ENCODE results near the gene CFAP97D2. TPM values are rescaled to one million over a fixed set of nuclear protein-coding genes. Genes with fewer than 3 reads are reported as not detected.

Gene CFAP97D2
- total and polyA plus RNA-seq, 2 of the 13 experiments (the other 11 are each of a cell fraction or from before 2014, with no cell fraction given) = not detected

- TF ChIP-seq ZZZ3 (CRISPR knock-in tag; IDR thresholded peaks at IDR 0.05; ENCODE audit: borderline replicate concordance) (peak; percentile 47; the same call in 1 of the 2 replicates), ZNF879 (CRISPR knock-in tag; IDR thresholded peaks at IDR 0.05) (peak; percentile 89; the same call in 1 of the 2 replicates), ZNF703 (CRISPR knock-in tag; IDR thresholded peaks at IDR 0.05; ENCODE audit: borderline replicate concordance) (peak; percentile 54), FOSL1 (CRISPR knock-in tag; IDR thresholded peaks at IDR 0.05; ENCODE audit: borderline replicate concordance) (no peak), NKX3-1 (CRISPR knock-in tag; IDR thresholded peaks at IDR 0.05) (peak; percentile 91), MED1 (CRISPR knock-in tag; IDR thresholded peaks at IDR 0.05) (peak; percentile 68), ZNF232 (CRISPR knock-in tag; IDR thresholded peaks at IDR 0.05; ENCODE audit: borderline replicate concordance) (peak; percentile 83; the same call in 1 of the 2 replicates), SYNCRIP (IDR thresholded peaks at IDR 0.05; ENCODE audit: insufficient read depth, low read depth, low read length) (no peak), ZNF446 (CRISPR knock-in tag; IDR thresholded peaks at IDR 0.05) (peak; percentile 71; the same call in 1 of the 2 replicates), ZNF773 (CRISPR knock-in tag; IDR thresholded peaks at IDR 0.05; ENCODE audit: borderline replicate concordance) (0 out of 2 replicates have a peak, but pooled peaks have one; percentile 82), ZNF713 (CRISPR knock-in tag; IDR thresholded peaks at IDR 0.05) (no peak), KDM3A (CRISPR knock-in tag; IDR thresholded peaks at IDR 0.05; ENCODE audit: low read depth) (peak; percentile 61; the same call in 1 of the 2 replicates), CREB3 (CRISPR knock-in tag; IDR thresholded peaks at IDR 0.05) (peak; percentile 85), REXO4 (CRISPR knock-in tag; IDR thresholded peaks at IDR 0.05; ENCODE audit: borderline replicate concordance) (peak; percentile 88), RBM39 (IDR thresholded peaks at IDR 0.05; ENCODE audit: low read depth, low read length, poor library complexity, severe bottlenecking) (no peak), CHD2 (IDR thresholded peaks at IDR 0.05; ENCODE audit: low read depth, low read length) (no peak), GPN1 (CRISPR knock-in tag; IDR thresholded peaks at IDR 0.05; ENCODE audit: borderline replicate concordance) (no peak), ARID3A (IDR thresholded peaks at IDR 0.05; ENCODE audit: low read depth, low read length) (no peak), ZBTB7A (CRISPR knock-in tag; IDR thresholded peaks at IDR 0.05) (peak; percentile 80), ATF5 (CRISPR knock-in tag; IDR thresholded peaks at IDR 0.05; ENCODE audit: low read depth) (no peak), ZNF333 (CRISPR knock-in tag; IDR thresholded peaks at IDR 0.05; ENCODE audit: borderline replicate concordance) (peak; percentile 55; the same call in 1 of the 2 replicates), REPIN1 (CRISPR knock-in tag; IDR thresholded peaks at IDR 0.05; ENCODE audit: borderline replicate concordance, low read depth) (peak; percentile 81), PRPF4 (IDR thresholded peaks at IDR 0.05; ENCODE audit: low read depth, low read length, poor library complexity, severe bottlenecking) (no peak), FOXA3 (CRISPR knock-in tag; IDR thresholded peaks at IDR 0.05) (peak; percentile 57), TEF (CRISPR knock-in tag; IDR thresholded peaks at IDR 0.05) (peak; percentile 42; the same call in 1 of the 2 replicates), ZMYM4 (CRISPR knock-in tag; IDR thresholded peaks at IDR 0.05) (peak; percentile 97), MBNL3 (CRISPR knock-in tag; conservative IDR thresholded peaks at IDR 0.05) (0 out of 2 replicates have a peak, but pooled peaks have one; percentile 71)
Observed at GRCh38 chr13:114234645-114235421, 55.8 kb downstream of the CFAP97D2 start, which contains the start of gene CDC16 (continued).

All from HepG2 (cell line).